ENCODE measurements around the gene RXRA.

RXRA gene

GRCh38 chr9:134284273-134284672 lies 42.0 kb upstream of the RXRA start:
- TF ChIP-seq CTCF (IDR thresholded peaks at IDR 0.05) (no peak), ZFX (IDR thresholded peaks at IDR 0.05; ENCODE audit: borderline replicate concordance) (no peak)
- H3K27ac ChIP-seq = no peak overlapping the region

- TF ChIP-seq CTCF (IDR thresholded peaks at IDR 0.05) (no peak), ZFX (IDR thresholded peaks at IDR 0.05; ENCODE audit: borderline replicate concordance) (no peak)
Measured at GRCh38 chr9:134284741-134285140, 41.5 kb upstream of the RXRA start.

GRCh38 chr9:134285215-134285845 lies 40.9 kb upstream of the RXRA start:
- TF ChIP-seq ZFX (IDR thresholded peaks at IDR 0.05; ENCODE audit: borderline replicate concordance) (no peak), CTCF (IDR thresholded peaks at IDR 0.05) (no peak)
- H3K27ac ChIP-seq = no peak overlapping the region

More at GRCh38 chr9:134284741-134285140, 41.5 kb upstream of the RXRA start:
- no peak overlapping the region for H3K27ac ChIP-seq

GRCh38 chr9:134286471-134287245 lies 39.6 kb upstream of the RXRA start:
- no peak for TF ChIP-seq ZFX (IDR thresholded peaks at IDR 0.05; ENCODE audit: borderline replicate concordance)
- TF ChIP-seq CTCF (IDR thresholded peaks at IDR 0.05) = no peak
- H3K27ac ChIP-seq = no peak overlapping the region

- TF ChIP-seq CTCF (IDR thresholded peaks at IDR 0.05) (no peak), ZFX (IDR thresholded peaks at IDR 0.05; ENCODE audit: borderline replicate concordance) (no peak)
- H3K27ac ChIP-seq = no peak overlapping the region
Measured at GRCh38 chr9:134287591-134288491, 38.4 kb upstream of the RXRA start.

- TF ChIP-seq ZFX (IDR thresholded peaks at IDR 0.05; ENCODE audit: borderline replicate concordance) = no peak
- no peak for TF ChIP-seq CTCF (IDR thresholded peaks at IDR 0.05)
- no peak overlapping the region for H3K27ac ChIP-seq
Measured at GRCh38 chr9:134288746-134289145, 37.5 kb upstream of the RXRA start.

Measured in 22Rv1 (cell line).